GM21529 (cell line): ENCODE data around the gene RBM8A.
A peak's percentile ranks its signal among the peaks of the same experiment; 100 is the strongest.

Experiments
- ATAC-seq: cut with Tn5 transposase; IDR thresholded peaks from one replicate; pipeline ENCODE4 v1.9.1; 2021; ENCODE audit not compliant: unreplicated experiment

RBM8A gene

DNA sequence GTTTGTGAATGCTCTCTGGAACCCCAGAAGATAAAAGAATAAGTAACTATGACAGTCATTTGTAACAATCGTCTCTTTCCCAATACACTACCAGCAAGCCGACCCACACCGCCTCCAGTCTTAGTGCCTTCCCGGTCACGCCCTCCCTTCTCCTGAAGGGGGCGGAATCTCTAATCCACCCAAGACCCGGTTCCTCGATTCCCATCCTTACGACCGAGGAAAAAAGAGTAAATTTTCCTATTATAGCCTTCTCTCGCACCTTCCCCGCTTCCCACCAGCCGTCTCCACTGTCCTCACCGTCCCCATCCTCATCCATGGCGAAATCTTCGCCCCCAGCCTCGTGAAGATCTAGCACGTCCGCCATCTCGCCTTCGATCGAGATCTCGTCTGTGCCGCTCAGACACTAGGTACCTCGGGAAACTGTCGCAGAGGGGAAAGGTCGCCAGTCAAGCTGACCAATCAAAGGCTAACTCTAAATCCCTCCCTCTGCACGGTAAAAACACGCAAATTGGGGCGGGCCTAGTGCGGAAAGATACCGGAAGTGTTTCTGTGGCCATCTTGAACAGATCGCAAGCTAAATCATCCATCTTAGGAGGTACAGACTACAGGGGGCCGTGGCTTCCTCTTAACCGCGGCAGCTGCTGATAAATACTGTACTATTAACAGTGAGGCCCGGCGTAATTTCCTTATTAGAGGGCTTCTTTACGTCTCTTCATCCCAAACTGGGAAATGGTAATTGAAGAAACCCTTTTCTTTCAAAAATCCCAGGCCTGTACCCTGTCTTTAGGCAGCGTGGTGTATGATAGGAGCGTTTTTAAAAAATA is at the start of gene RBM8A:
RBM8A (minus strand) TSS at position 422 of the 824 bp plus-strand sequence; CDS start at position 364, 58 bp downstream.
- ATAC-seq = peak; percentile 92

DNA sequence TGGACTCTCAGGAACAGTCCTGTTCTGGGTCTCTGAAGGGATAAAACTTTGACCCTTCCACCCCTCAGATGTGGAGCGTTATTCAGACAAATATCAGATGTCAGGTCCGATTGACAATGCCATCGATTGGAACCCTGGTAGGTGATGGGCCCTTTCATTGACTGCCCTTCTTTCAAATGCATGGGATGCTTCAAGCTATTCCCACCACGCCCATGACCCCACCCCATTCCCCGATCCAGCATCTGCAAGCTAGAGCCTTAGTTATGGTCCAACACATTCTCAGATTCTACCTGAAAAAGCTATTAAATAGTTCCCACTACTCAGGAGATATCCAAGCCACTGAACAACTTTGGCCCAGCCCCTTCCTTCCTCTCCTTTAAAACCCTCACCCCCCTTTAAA is 49.7 kb upstream of the RBM8A start:
- ATAC-seq = no peak

GRCh38 chr1:145975216-145975615 is 47.9 kb upstream of the RBM8A start:
- ATAC-seq = no peak

- ATAC-seq = no peak
Observed at GRCh38 chr1:145974721-145975120, 47.4 kb upstream of the RBM8A start.

GRCh38 chr1:145972580-145972979 is 45.3 kb upstream of the RBM8A start:
- ATAC-seq = no peak

- ATAC-seq = no peak
Observed at GRCh38 chr1:145967288-145967687, 40.0 kb upstream of the RBM8A start.

GRCh38 chr1:145965119-145965744 is 37.9 kb upstream of the RBM8A start:
- ATAC-seq = no peak

DNA sequence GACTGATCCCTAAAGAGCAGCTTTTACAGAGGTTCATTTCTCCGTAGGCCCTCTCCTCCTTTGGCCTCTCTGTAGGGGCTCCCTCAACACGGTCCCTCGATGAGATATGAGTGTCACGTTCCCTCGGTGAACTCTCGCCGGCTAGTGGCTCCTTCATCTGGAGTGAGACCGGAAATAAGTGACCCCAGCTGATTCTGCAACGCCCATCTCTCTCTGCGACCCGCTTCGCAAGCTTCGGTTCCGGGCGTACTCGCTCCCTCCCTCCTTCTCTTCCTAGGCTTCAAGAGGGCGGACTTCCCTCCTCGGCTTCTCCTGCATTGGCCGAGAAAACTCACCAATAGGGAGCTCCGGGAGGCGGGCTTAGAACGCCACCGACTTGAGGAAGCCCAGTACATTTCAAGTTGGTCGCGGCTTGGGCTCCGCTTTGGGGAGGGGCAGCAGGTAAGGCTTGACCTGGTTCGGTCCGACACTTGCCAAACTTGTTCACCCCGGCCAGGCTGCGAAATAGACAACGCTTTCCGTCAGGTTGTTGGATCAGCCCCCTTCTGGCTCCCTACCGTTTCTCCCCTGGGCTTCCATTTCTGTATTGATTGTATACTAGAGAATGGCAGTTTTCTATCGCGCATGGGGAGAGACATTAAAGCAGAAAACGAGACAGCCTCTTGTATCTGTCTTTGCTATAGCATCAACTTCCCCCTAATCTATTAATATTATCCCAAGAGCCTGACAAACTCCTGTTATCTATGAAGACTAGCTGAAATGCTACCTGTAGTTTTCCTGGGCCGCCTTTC is 37.2 kb upstream of the RBM8A start, which contains the start of the genes ANKRD34A and POLR3GL:
ANKRD34A (minus strand) TSS at position 248 of the 791 bp plus-strand sequence. CDS start 2,816 bp downstream, outside the sequence.
POLR3GL (plus strand) TSS at position 363 of the 791 bp plus-strand sequence. CDS start 10,176 bp downstream, outside the sequence.
- ATAC-seq = peak; percentile 89

DNA sequence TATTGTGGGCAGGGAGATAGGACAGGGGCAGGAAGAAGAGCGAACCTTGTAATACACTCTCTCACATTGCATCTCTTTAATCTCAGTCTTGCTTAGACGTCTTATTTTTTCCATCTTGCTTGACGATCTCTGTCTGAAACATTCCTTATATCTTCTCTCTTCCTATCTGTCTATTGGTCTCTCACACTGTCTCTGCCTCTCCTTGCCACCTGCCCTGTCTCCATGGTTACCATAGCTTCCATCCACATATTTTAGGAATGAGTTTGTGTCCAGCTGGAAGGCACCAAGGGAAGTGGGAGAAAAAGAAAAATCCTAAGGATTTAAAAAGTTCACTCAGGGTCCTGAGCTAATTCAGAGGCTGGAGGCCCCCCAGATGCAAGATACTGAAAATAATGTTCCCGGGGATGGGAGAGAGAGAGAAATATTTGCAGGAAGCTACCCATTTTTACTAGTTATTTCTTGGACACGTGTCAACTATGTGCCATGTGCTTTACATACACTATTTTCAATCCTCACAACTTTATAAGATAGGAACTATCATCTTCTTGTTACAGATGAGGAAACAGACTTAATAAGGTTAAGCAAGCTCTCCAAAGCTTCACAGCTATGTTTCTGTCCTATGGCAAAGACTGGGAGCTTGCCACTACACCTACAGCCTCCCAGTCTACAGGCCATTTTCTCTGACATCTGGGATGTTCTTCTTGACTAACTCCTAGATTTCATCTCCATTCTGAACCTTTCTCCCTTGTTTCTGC is 36.2 kb upstream of the RBM8A start:
- ATAC-seq = no peak

DNA sequence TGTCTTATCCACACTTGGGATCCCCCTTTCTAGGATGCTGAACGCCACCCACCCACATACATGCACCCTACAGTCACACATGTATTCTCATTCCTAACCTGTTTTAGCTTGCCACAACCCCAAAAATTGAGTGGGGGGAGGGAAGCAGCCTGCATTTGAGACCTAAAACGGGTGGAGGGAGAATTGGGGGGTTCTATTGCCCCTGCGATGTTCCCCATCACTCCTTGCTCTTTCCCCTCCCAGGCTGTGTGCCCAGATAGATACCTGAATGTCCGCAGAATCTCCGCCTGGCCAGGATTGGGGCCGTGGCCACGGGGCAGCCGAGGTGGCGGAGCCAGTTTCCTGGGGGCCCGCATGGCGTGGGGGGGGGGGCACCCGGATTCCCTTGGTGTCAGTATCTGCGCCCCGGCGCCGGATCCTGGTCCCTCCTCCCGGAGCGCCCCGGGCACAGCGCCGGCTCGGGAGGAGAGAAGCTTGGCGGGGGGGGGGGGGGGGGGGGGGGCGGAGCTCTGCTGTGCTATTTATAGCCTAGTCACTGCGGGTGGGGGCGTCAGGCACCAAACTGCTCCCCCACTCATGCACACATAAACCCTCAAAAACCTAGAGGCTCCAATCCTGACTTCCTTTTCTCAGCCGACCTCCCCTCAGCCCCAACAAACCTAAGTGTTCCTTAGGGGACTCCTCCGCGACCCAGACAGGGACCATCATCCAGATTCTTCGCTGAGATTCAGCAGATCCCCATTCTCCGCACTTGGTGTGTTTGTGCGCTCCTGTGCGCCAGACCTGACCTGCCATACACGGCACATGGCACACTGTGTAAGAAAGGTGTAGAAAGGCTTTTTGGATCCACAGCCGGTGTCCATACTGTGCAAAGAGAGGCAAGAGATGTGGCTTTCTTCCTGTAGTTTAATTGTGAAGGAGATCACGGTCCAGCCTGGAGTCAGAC is 35.1 kb upstream of the RBM8A start:
- no peak for ATAC-seq

GRCh38 chr1:145961425-145962156 is 34.3 kb upstream of the RBM8A start:
- no peak for ATAC-seq

DNA sequence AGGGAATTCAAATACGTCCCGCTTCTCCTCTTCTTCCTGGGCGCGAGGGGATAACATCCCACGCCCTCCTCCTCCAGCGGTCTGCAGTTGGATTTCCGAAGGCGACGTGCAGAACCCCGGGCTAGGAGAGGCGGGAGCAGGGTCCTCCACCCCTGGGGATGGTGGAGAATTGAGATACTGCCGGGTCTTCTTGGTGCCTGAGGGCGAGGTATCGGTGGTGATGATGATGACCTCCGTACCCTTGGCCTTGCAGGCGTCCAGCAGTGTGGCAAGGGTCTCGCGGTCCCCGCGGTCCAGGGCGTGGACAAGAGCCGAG is 33.8 kb upstream of the RBM8A start:
- no peak for ATAC-seq

DNA sequence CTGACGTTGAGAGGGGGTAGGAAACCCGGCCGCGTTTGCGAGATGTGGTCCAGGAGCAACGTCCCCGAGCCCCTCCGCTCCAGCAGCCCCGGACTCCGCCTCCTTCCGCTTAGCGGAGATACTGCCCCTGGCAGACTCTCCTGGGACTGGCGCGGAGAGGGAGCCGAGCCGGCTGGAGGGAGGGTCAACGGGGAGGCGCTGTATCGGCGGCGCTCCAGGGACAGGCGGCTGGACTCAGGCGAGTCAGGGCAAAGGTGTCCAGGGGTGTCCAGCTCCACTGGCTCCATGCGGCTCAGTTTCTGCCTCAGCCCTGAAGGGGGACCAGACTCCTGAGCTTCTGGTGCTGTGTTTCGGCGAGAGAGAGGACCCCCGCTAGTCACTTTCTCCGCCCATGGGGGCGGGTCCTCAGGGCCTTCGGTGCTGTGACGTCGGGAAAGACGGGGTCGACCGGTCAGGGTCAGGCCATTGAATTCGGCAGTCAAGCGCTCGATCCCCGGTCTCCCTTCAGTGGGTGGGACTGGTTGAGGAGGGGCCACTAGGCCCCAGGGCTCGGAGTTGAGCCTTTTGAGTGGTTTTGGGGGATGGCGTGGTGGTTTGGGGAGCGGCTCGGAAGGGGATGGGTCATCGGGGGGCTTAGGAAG is 33.3 kb upstream of the RBM8A start:
- no peak for ATAC-seq

- no peak for ATAC-seq
Observed at GRCh38 chr1:145959957-145960467, 32.7 kb upstream of the RBM8A start.

GRCh38 chr1:145959333-145959732 is 32.0 kb upstream of the RBM8A start:
- no peak for ATAC-seq

DNA sequence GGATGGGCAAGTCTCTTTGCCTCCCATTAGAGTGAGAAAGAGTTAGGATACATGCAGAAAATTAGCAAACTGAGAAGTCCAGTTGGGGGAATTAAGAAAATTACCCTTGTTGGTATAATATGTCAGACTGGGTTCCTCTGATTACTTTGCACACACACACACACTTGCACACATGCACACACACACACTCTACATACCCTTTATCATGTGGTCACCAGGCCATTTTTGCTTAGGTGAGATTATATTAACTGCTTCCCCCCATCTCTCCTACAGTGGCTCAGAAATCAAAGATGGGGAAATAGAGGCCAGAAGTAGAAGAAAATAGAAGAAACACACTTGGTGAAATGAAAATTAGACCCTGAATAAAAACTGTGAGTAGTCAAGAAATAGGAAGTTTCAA is 31.4 kb upstream of the RBM8A start:
- no peak for ATAC-seq

GRCh38 chr1:145957443-145958319 is 30.4 kb upstream of the RBM8A start, which contains the start of gene LIX1L:
Gene LIX1L, minus strand, starts transcription at chr1:145958017. Its CDS starts 90 bp downstream, at chr1:145957927.
- peak; percentile 87 for ATAC-seq
